ENCODE measurements around the gene GRHL3. TPM values are rescaled to one million over a fixed set of nuclear protein-coding genes. Genes with fewer than 3 reads are reported as not detected.

Gene GRHL3
- total RNA-seq, 4 donors from 2014 or later, result 0.11 to 0.27 TPM; not detected in 2

GRCh38 chr1:24393892-24394291 is 74.7 kb downstream of the GRHL3 start:
- TF ChIP-seq, protein P1, sequence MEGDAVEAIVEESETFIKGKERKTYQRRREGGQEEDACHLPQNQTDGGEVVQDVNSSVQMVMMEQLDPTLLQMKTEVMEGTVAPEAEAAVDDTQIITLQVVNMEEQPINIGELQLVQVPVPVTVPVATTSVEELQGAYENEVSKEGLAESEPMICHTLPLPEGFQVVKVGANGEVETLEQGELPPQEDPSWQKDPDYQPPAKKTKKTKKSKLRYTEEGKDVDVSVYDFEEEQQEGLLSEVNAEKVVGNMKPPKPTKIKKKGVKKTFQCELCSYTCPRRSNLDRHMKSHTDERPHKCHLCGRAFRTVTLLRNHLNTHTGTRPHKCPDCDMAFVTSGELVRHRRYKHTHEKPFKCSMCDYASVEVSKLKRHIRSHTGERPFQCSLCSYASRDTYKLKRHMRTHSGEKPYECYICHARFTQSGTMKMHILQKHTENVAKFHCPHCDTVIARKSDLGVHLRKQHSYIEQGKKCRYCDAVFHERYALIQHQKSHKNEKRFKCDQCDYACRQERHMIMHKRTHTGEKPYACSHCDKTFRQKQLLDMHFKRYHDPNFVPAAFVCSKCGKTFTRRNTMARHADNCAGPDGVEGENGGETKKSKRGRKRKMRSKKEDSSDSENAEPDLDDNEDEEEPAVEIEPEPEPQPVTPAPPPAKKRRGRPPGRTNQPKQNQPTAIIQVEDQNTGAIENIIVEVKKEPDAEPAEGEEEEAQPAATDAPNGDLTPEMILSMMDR (IDR thresholded peaks at IDR 0.05), result no peak
- no peak for TF ChIP-seq POLR2A (IDR thresholded peaks at IDR 0.05)
- intact Hi-C loops (cut with DNase I), result loop anchor here (2.0 kb wide), 1 partner anchor 193 kb away; no protein-coding TSS in a partner anchor
- H3K27me3 ChIP-seq, result no peaks in the 10 kb centered on the region
- no peak overlapping the region for H3K27ac ChIP-seq
- peaks cover 5 to 8% of the 10 kb centered on the region in 2 donors for H3K4me1 ChIP-seq
- WGBS, 2 donors, result 87 to 88% methylated on average over 6 of the region's 6 CpGs
- no peak overlapping the region for H3K4me3 ChIP-seq (replicated peaks in 1 of 3)
- no peaks in the 10 kb centered on the region for H3K9me3 ChIP-seq
- no peak for DNase-seq
- H3K36me3 ChIP-seq, result no peaks in the 10 kb centered on the region

DNA sequence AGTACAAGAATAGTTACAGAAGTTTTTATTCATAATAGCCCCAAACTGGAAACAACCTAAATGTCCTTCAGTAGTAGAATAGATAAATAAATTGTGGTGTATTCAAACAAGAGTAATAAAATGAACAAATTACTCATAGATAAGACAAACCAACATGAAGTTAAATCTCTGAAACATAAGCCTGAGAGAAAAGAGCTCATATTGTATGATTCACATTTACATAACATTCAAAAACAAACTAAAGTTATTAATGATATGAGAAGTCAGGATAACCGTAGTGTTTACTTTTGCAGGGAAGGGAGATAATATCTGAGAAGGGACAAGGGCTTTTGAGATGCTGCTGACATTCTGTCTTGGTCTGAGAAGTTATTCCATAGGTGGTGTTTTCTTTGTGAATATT is 80.9 kb downstream of the GRHL3 start:
- intact Hi-C loops (cut with DNase I), result no loop called here
- 78 to 89% methylated on average over 1 of the region's 1 CpG for whole genome bisulfite sequencing, 2 donors
- H3K4me1 ChIP-seq, result no peaks in the 10 kb centered on the region
- no peak overlapping the region for H3K27ac ChIP-seq
- TF ChIP-seq, protein P1 (IDR thresholded peaks at IDR 0.05), result no peak
- TF ChIP-seq POLR2A (IDR thresholded peaks at IDR 0.05), result no peak
- H3K36me3 ChIP-seq, result peaks cover 0 to 7% of the 10 kb centered on the region in 2 donors
- no peak for DNase-seq
- H3K9me3 ChIP-seq, result no peaks in the 10 kb centered on the region
- no peak overlapping the region for H3K4me3 ChIP-seq (replicated peaks in 1 of 3)
- no peaks in the 10 kb centered on the region for H3K27me3 ChIP-seq

GRCh38 chr1:24403806-24404205 is 84.6 kb downstream of the GRHL3 start:
- H3K9me3 ChIP-seq, result no peaks in the 10 kb centered on the region
- H3K27me3 ChIP-seq, result no peaks in the 10 kb centered on the region
- intact Hi-C loops (cut with DNase I), result no loop called here
- DNase-seq, result no peak
- no peak overlapping the region for H3K4me3 ChIP-seq (replicated peaks in 1 of 3)
- no peaks in the 10 kb centered on the region for H3K4me1 ChIP-seq
- 96% methylated on average over 4 of the region's 4 CpGs for WGBS, 2 donors
- no peak overlapping the region for H3K27ac ChIP-seq
- no peak for TF ChIP-seq POLR2A (IDR thresholded peaks at IDR 0.05)
- TF ChIP-seq, protein P1 (IDR thresholded peaks at IDR 0.05), result no peak
- peaks cover 0 to 7% of the 10 kb centered on the region in 2 donors for H3K36me3 ChIP-seq

Other genes starting within 250 kb of the GRHL3 start
- under 1 TPM in 2 of 4 donors, not detected in 2; 0.11 to 0.54 TPM for gene MYOM3, start 207.2 kb upstream of the GRHL3 start, total RNA-seq
- 1 to 10 TPM in 1 of 4 donors, not detected in 3; 1.1 TPM for gene IL22RA1, start 176.2 kb upstream of the GRHL3 start, total RNA-seq
- 1 to 10 TPM; 4.7 to 9.3 (median 6.1) TPM for gene IFNLR1, start 132.1 kb upstream of the GRHL3 start, total RNA-seq
- 1 to 10 TPM; 5.2 to 8.9 (median 7.0) TPM for gene STPG1, start 94.4 kb downstream of the GRHL3 start, total RNA-seq
- gene NIPAL3, start 96.4 kb downstream of the GRHL3 start, total RNA-seq, result 100 to 1,000 TPM in 3 of 4 donors, 10 to 100 TPM in 1; 71.2 to 145 (median 121) TPM
- 10 to 100 TPM; 25.6 to 37.9 (median 35.2) TPM for gene RCAN3, start 183.5 kb downstream of the GRHL3 start, total RNA-seq
- 1 to 10 TPM; 2.8 to 9.4 (median 7.3) TPM for gene NCMAP, start 236.7 kb downstream of the GRHL3 start, total RNA-seq

Data from thyroid gland (tissue), 4 donors.